DOHH2 (cell line): ENCODE measurements around the gene TMEM114.

Experiments used
- H3F3A ChIP-seq: fragments of 200-600 bp; sonication (generic), shearing (Covaris generic); 2 replicates; pipeline ENCODE4 v1.6.0; 2016; ENCODE audit warnings: antibody characterized with exemption, mild to moderate bottlenecking; ENCODE audit not compliant: control insufficient read depth, insufficient read depth
- H3K27ac ChIP-seq: fragments of 200-600 bp; sonication (generic); 2 replicates; pipeline ENCODE4 v1.5.1; 2014; ENCODE audit warnings: low read depth, mild to moderate bottlenecking, low read length, moderate library complexity
- H3K27me3 ChIP-seq: fragments of 200-600 bp; sonication (generic); 2 replicates; pipeline ENCODE4 v1.6.1; 2014; ENCODE audit warnings: mild to moderate bottlenecking, low read length, mixed read lengths; ENCODE audit not compliant: control insufficient read depth
- H3K36me3 ChIP-seq: fragments of 200-600 bp; sonication (generic); 2 replicates; pipeline ENCODE4 v1.6.1; 2014; ENCODE audit warnings: mild to moderate bottlenecking, low read length, moderate library complexity, mixed read lengths; ENCODE audit not compliant: control insufficient read depth
- H3K4me1 ChIP-seq: fragments of 200-600 bp; sonication (generic); 2 replicates; pipeline ENCODE4 v1.6.1; 2014; ENCODE audit warnings: mild to moderate bottlenecking, low read length, mixed read lengths; ENCODE audit not compliant: control insufficient read depth
- H3K4me2 ChIP-seq: fragments of 200-600 bp; sonication (generic); 2 replicates; pipeline ENCODE4 v1.6.0; 2014; ENCODE audit warnings: mild to moderate bottlenecking, low read length, moderate library complexity
- H3K4me3 ChIP-seq: fragments of 200-600 bp; sonication (generic); 2 replicates; pipeline ENCODE4 v1.5.1; 2014; ENCODE audit warnings: mild to moderate bottlenecking, low read length, mixed read lengths
- H3K79me2 ChIP-seq: fragments of 200-600 bp; sonication (generic); 2 replicates; pipeline ENCODE4 v1.6.1; 2014; ENCODE audit warnings: mild to moderate bottlenecking, low read length, mixed read lengths; ENCODE audit not compliant: control insufficient read depth
- H3K9me2 ChIP-seq: fragments of 200-600 bp; sonication (generic); replicated peaks from 2 replicates; pipeline ENCODE4 v1.6.1; 2014; ENCODE audit warnings: mild to moderate bottlenecking, low read length, mixed read lengths; ENCODE audit not compliant: control insufficient read depth
- H3K9me3 ChIP-seq: fragments of 200-600 bp; sonication (generic); 2 replicates; pipeline ENCODE4 v1.6.1; 2014; ENCODE audit warnings: antibody characterized with exemption, low read length, mixed read lengths; ENCODE audit not compliant: control insufficient read depth, insufficient read depth
- H4K20me1 ChIP-seq: fragments of 200-600 bp; sonication (generic); 2 replicates; pipeline ENCODE4 v1.6.0; 2014; ENCODE audit warnings: low read depth, mild to moderate bottlenecking, antibody characterized with exemption, low read length, moderate library complexity; ENCODE audit not compliant: control insufficient read depth, insufficient read depth
- CTCF ChIP-seq: fragments of 200-600 bp; sonication (generic); IDR thresholded peaks from one replicate; pipeline ENCODE4 v1.5.1; 2014; ENCODE audit warnings: antibody characterized with exemption, mild to moderate bottlenecking, low read depth, low read length; ENCODE audit not compliant: poor library complexity, severe bottlenecking
- EZH2phosphoT487 ChIP-seq: fragments of 200-600 bp; sonication (generic); IDR thresholded peaks from 2 replicates; pipeline ENCODE4 v1.6.1; 2017; ENCODE audit warnings: borderline replicate concordance, mild to moderate bottlenecking, antibody characterized with exemption, low read length, moderate library complexity, mixed read lengths

TMEM114 gene

GRCh38 chr16:8589900-8590688 is at the start of gene TMEM114:
TMEM114 (minus strand) TSS chr16:8590511; CDS start chr16:8589838, 673 bp downstream.
- Histone ChIP-seq H3K4me2 (no peak within 1 kb of the TSS), H3K9me3 (no peaks in the 10 kb centered on the region), H3K36me3 (no peaks in the 10 kb centered on the region), H4K20me1 (no peaks in the 10 kb centered on the region), H3K79me2 (no peaks in the 10 kb centered on the region), H3K4me1 (no peaks in the 10 kb centered on the region), H3K4me3 (no peak within 1 kb of the TSS), H3F3A (no peaks in the 10 kb centered on the region), H3K27ac (no peak within 1 kb of the TSS), H3K9me2 (no peaks in the 10 kb centered on the region), H3K27me3 (no peaks in the 10 kb centered on the region)
- no peak for TF ChIP-seq CTCF
- TF ChIP-seq EZH2phosphoT487 = no peak

DNA sequence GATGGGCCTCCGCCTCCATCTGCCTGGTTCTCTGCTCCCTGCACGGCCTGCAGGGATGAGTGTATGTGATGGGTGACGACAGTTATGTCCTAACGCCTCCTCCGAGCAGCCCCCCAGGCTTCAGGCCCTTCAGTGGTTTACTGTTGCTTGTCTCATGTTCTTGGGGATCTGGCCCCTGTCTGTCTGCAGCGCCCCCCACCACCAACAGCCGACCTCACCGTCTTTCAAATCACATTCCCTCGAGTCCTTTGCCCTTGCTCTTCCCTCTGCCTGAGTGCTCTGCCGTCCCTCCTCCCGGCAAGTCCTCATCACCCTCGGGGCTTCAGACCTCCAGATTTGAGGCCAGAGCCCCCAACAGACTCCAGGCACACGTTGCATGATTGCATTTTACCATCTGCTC is 49.4 kb upstream of the TMEM114 start:
- Histone ChIP-seq H3K79me2 (no peaks in the 10 kb centered on the region), H3K27me3 (no peaks in the 10 kb centered on the region), H3K4me3 (no peak overlapping the region), H4K20me1 (no peaks in the 10 kb centered on the region), H3F3A (no peaks in the 10 kb centered on the region), H3K4me1 (no peaks in the 10 kb centered on the region), H3K9me3 (no peaks in the 10 kb centered on the region), H3K9me2 (no peaks in the 10 kb centered on the region), H3K27ac (no peak overlapping the region), H3K4me2 (no peak overlapping the region), H3K36me3 (peaks cover 67% of the 10 kb centered on the region)
- TF ChIP-seq EZH2phosphoT487 (no peak), CTCF (no peak)

GRCh38 chr16:8634991-8635736 is 44.9 kb upstream of the TMEM114 start:
- Histone ChIP-seq H3K36me3 (peaks cover 72% of the 10 kb centered on the region), H3K4me1 (no peaks in the 10 kb centered on the region)
- TF ChIP-seq EZH2phosphoT487 (no peak), CTCF (peak; percentile 86)

More at GRCh38 chr16:8634991-8635736, 44.9 kb upstream of the TMEM114 start:
- Histone ChIP-seq H3K79me2 (no peaks in the 10 kb centered on the region), H3K9me3 (no peaks in the 10 kb centered on the region), H3K4me2 (no peak overlapping the region), H4K20me1 (no peaks in the 10 kb centered on the region; the same call in 1 of the 2 replicates), H3K27me3 (no peaks in the 10 kb centered on the region), H3F3A (no peaks in the 10 kb centered on the region), H3K9me2 (no peaks in the 10 kb centered on the region), H3K27ac (no peak overlapping the region), H3K4me3 (no peak overlapping the region)
